Adrenal gland (tissue), 12 donors: ENCODE data around the gene TMCC1. TPM values are rescaled to one million over a fixed set of nuclear protein-coding genes. Genes with fewer than 3 reads are reported as not detected.

Experiments
- DNase-seq, 7 donors: peaks; one replicate each; pipeline ENCODE4 v3.0.0-alpha.2; 2019 to 2020
- H3K27ac ChIP-seq, 5 donors: fragments of 200-600 bp; sonication (generic) in 4 of 5; 1 replicate in 3 of 5; 2 replicates in 2 of 5; pipeline versions ENCODE4 v1.5.1 to v1.8.0; 2016 to 2020; ENCODE audit warnings: mild to moderate bottlenecking in 1 of 5
- H3K27me3 ChIP-seq: fragments of 200-600 bp; 2 replicates; pipeline ENCODE4 v1.8.0; 2021
- H3K36me3 ChIP-seq, 2 donors: fragments of 200-600 bp; replicated peaks in 1 of 2; 1 replicate in 1 of 2; 2 replicates in 1 of 2; pipeline versions ENCODE4 v1.5.1 to v1.8.0; 2018 to 2022
- H3K4me1 ChIP-seq, 2 donors: fragments of 200-600 bp; replicated peaks in 1 of 2; 1 replicate in 1 of 2; 2 replicates in 1 of 2; pipeline versions ENCODE4 v1.5.1 to v1.8.0; 2018 to 2021
- H3K4me3 ChIP-seq, 4 donors: fragments of 200-600 bp; sonication (generic) in 3 of 4; one replicate each; pipeline ENCODE4 v1.5.1; 2016 to 2018
- H3K9me3 ChIP-seq, 3 donors: fragments of 200-600 bp; sonication (generic) in 1 of 3; replicated peaks in 1 of 3; 1 replicate in 2 of 3; 2 replicates in 1 of 3; pipeline versions ENCODE4 v1.5.1 to v1.8.0; 2016 to 2021
- CTCF ChIP-seq, 6 experiments: fragments of 450-650 bp in 4 of 6; fragments of 200-600 bp in 2 of 6; sonication (generic) in 1 of 6; IDR thresholded peaks; 1 replicate in 5 of 6; 2 replicates in 1 of 6; pipeline versions ENCODE4 v1.5.1 to v1.8.0; 2016 to 2021; ENCODE audit warnings: antibody characterized with exemption in 6 of 6, mild to moderate bottlenecking in 2 of 6, moderate library complexity in 1 of 6
- POLR2A ChIP-seq, 2 donors: fragments of 450-650 bp; IDR thresholded peaks; one replicate each; pipeline ENCODE4 v1.6.1; 2017; ENCODE audit warnings: antibody characterized with exemption in 2 of 2, mild to moderate bottlenecking in 2 of 2, moderate library complexity in 1 of 2
- WGBS, 4 donors: extraction: QIAGEN DNeasy Blood & Tissue Kit in 2 of 4; methylation state at CpG; one replicate each; pipeline versions ENCODE4 v1.1.5 to v1.1.7; 2013 to 2017; 5-methylcytosine and 5-hydroxymethylcytosine counted together
- intact Hi-C, 2 donors: fragments of 100-400 bp; cut with DNase I; formaldehyde crosslinking; loops; one replicate each; pipeline versions ENCODE4 v1.14.1 to v1.15.0; 2022 to 2023
- polyA plus RNA-seq, 3 donors: library from polyadenylated mRNA; stranded (reverse); fragments of 200-250 nt in 2 of 3; fragments of 350-450 nt in 1 of 3; fragmentation: Illumina TruSeq in 1 of 3; extraction: RNeasy Lipid Tissue Mini Kit (QIAGEN cat#74804) in 1 of 3; gene quantifications; one replicate each; pipeline ENCODE4 v1.2.3, GENCODE V29; 2013 to 2014
- total RNA-seq, 9 donors: library from RNA; depleted of rRNA in 4 of 9; stranded (reverse); fragments of >200 nt in 4 of 9; fragments of 120-200 nt in 1 of 9; fragmentation: NEBNext Ultra II Directional in 1 of 9; extraction: Animal tissue kit (Norgen Biotek cat#: 25700) in 1 of 9; gene quantifications; one replicate each; pipeline versions ENCODE4 v1.1.0 to v1.2.4, GENCODE V29; 2013 to 2023
- donor health status: healthy with polysubstance abuse.
- donor health status: Bipolar disorder and iron deficiency.
- donor health status: DM: yes; HTN: yes; CAD: no.
- donor health status: DM: no; HTN: no; CAD: no.
- donor health status: DM: no; HTN: no; CAD: no.
- donor health status: DM: yes; HTN: yes; CAD: no.

Gene TMCC1
- total and polyA plus RNA-seq, 12 donors = 6.3 to 141 (median 22.9) TPM

DNA sequence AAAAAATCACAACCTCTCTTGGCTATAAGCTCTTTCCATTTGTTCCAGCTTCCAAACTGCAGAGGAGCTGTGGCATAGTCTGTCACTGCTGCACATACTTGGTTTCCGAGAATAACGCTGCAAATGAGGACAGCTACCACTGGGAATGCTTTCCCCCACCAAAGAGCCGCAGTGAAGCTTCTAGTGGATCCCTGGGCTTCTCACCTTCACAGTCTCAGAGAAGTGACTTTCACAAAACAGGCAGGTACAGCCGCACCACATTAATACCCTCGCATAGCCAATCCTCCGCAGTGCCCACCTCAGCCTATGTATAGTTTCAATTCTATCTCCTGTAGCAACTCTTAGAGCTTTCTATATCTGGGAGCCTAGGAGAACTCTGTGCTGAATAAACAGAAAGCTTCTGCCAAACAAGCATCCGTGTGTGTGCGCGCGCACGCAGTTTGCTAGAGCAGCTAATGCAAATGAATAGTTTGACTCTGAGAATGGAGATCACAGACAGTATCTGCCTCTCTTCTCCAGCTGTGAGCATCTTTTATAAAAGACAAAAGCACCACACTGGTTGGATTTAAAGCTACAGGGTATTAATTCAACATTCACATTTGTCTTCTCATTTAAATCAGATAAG lies 205.1 kb downstream of the TMCC1 start:
- Histone ChIP-seq H3K36me3 (no peaks in the 10 kb centered on the region), H3K9me3 (no peaks in the 10 kb centered on the region), H3K27me3 (no peaks in the 10 kb centered on the region), H3K4me1 (peaks cover 15 to 37% of the 10 kb centered on the region in 2 donors), H3K27ac (peak overlapping the region in 4 of 5 donors; percentile 12 to 83 (median 74)), H3K4me3 (peak overlapping the region in 1 of 4 donors; percentile 49)
- peak; percentile 61 to 89 (median 78) for DNase-seq
- intact Hi-C loops = no loop called here
- peak in 1 of 6 experiments; percentile 15 for TF ChIP-seq CTCF (IDR thresholded peaks at IDR 0.05)
- peak in 1 of 2 donors; percentile 39 for TF ChIP-seq POLR2A (IDR thresholded peaks at IDR 0.05)
- 11 to 35% (median 28%) methylated on average over 11 of the region's 11 CpGs for WGBS, 4 donors

- 72 to 81% (median 79%) methylated on average over 2 of the region's 2 CpGs for WGBS, 4 donors
- Histone ChIP-seq H3K9me3 (no peaks in the 10 kb centered on the region), H3K27me3 (no peaks in the 10 kb centered on the region), H3K4me1 (peaks cover 15 to 37% of the 10 kb centered on the region in 2 donors), H3K36me3 (no peaks in the 10 kb centered on the region), H3K27ac (peak overlapping the region in 3 of 5 donors; percentile 70 to 83 (median 78)), H3K4me3 (peak overlapping the region in 1 of 4 donors; percentile 49)
- no peak for DNase-seq
- TF ChIP-seq POLR2A (IDR thresholded peaks at IDR 0.05) (no peak), CTCF (IDR thresholded peaks at IDR 0.05) (no peak)
- intact Hi-C loops = no loop called here
Observed at GRCh38 chr3:129687586-129688125, 205.9 kb downstream of the TMCC1 start.

- H3K27me3 ChIP-seq = no peaks in the 10 kb centered on the region
- TF ChIP-seq CTCF (IDR thresholded peaks at IDR 0.05) = no peak
- no peak for TF ChIP-seq POLR2A (IDR thresholded peaks at IDR 0.05)
- peak overlapping the region in 2 of 5 donors; percentile 70 to 83 for H3K27ac ChIP-seq
- intact Hi-C loops = no loop called here
- no peaks in the 10 kb centered on the region for H3K9me3 ChIP-seq
- H3K4me3 ChIP-seq = no peak overlapping the region
- 72 to 85% (median 77%) methylated on average over 2 of the region's 2 CpGs for WGBS, 4 donors
- H3K4me1 ChIP-seq = peaks cover 15 to 37% of the 10 kb centered on the region in 2 donors
- no peaks in the 10 kb centered on the region for H3K36me3 ChIP-seq
- DNase-seq = no peak
Observed at GRCh38 chr3:129686941-129687340, 206.6 kb downstream of the TMCC1 start.

DNA sequence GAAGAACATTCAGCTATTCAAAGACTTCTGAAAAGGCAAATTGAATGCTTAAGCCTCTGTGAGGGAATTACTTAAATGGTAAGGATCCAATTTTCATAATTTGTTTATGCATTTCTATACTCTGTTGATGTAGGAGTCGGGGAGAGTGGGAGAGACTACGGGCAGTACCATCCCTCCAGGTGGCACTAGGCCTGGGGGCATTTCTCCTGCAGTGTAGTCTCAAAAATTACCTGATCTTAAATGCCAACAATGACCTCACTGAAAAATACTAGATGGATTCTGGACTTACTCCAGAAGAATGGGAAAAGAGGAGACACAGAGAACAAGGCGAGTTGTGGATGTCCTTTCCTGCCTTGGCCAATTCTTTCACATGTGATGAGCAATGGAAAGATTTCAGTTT lies 209.2 kb downstream of the TMCC1 start:
- Histone ChIP-seq H3K4me1 (peaks cover 15 to 29% of the 10 kb centered on the region in 2 donors), H3K36me3 (no peaks in the 10 kb centered on the region), H3K27me3 (no peaks in the 10 kb centered on the region), H3K27ac (no peak overlapping the region), H3K4me3 (no peak overlapping the region), H3K9me3 (no peaks in the 10 kb centered on the region)
- DNase-seq = no peak
- TF ChIP-seq CTCF (IDR thresholded peaks at IDR 0.05) (no peak), POLR2A (IDR thresholded peaks at IDR 0.05) (no peak)
- 88 to 95% (median 92%) methylated on average over 3 of the region's 3 CpGs for WGBS, 4 donors
- intact Hi-C loops = no loop called here
